GM19099 (cell line): ENCODE results near the gene MACC1.
A peak's percentile ranks its signal among the peaks of the same experiment; 100 is the strongest.

Experiments
- POLR2A ChIP-seq: IDR thresholded peaks from 3 replicates; pipeline ENCODE4 v1.6.1; 2011; ENCODE audit warnings: low read depth; ENCODE audit not compliant: insufficient read length; ENCODE audit errors: extremely low read depth

The MACC1 gene

GRCh38 chr7:20219446-20220292 is 2.5 kb upstream of the MACC1 start:
- TF ChIP-seq POLR2A = peak; percentile 79

GRCh38 chr7:20219062-20219445 is 1.9 kb upstream of the MACC1 start:
- no peak for TF ChIP-seq POLR2A

- no peak for TF ChIP-seq POLR2A
Measured at GRCh38 chr7:20218279-20218678, 1.1 kb upstream of the MACC1 start.

DNA sequence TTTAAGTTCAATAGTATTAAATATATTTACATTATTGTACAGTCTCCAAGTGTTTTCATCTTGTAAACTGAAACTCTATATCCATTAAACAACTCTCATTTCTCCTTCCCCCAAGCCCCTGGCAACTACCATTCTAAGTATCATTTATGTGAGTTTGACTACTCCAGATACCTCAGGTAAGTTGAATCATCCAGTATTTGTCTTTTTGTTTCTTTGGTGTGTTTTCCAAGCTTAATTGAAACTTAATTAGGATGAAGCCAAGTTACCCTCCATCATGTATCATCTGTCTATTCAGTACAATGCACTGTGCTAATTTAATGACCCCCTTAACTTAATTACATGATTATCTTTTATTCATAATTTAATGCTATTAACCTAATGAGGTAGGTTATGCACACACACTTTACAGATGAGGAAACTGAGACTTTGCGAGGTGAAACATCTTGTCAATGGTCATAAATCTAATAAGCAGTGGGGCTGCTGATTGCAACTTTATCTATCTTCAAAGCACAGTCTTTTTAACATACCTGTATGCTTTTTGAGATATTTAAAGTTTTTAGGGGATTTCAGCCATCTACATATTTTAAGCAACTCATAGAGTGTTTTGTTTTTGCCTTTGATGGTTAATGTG is 663 bp downstream of the MACC1 start:
- no peak for TF ChIP-seq POLR2A

DNA sequence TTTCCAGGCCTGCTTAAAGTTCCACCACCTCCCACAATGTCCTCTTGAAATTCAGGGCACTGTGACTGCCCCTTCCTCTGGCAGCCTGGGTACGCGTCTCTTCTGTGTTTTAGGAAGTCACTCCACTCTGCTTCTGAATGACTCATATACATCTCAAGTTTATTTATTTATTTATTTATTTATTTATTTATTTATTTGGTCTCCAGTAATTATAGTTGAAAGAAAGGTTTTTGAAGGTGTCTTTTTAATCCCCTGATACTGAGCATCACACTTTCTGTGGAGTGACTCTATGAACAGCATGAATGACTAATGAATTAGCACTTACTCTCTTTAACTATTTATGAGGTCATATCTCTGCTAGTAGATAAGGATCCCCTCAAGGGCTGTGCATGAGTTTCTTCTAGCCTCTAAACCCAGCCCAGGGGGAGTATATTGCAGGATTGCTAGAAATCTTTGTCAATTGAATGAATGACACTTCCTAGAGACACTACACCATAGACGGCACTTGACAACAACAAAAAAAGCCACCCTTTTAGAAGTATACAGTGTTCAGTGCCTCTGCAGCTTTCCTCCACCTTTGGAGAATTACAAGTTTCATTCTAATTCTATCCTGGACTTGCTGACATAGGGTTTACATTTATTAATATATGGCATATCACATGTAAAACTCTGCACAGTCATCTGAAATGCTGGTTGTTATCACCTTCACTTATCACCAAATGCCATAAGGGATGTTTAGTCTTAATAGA is 2.1 kb downstream of the MACC1 start:
- TF ChIP-seq POLR2A = peak; percentile 35

DNA sequence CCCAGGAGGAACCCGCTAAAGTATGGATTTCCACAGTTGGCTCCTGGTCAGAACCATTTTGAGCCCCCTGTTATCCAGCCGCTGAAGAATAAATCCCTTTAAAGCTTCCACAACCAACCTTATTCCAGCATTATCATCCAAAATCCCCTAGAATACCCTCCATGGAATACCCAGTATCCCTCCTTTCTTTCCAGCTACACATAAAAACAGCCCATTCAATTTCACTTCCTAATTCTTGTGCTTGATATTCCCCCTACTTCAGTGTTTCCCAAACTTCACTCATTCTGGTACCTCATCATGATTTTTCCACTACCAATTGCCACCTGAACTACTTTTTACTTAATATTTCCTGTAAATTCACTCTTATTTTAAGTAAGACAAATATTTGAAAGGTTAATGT is 3.1 kb downstream of the MACC1 start:
- TF ChIP-seq POLR2A = no peak

DNA sequence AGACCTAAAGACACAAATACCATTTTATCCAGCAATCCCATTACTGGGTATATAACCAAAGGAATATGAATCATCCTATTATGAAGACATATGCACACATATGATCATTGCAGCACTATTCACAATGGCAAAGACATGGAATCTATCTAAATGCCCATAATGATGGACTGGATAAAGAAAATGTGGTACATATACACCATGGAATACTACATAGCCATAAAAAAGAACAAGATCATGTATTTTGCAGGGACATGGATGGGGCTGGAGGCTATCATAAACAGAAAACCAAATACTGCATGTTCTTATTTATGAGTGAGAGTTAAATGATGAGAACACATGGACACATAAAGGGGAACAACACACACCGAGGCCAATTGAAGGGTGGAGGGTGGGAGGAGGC is 3.8 kb downstream of the MACC1 start:
- no peak for TF ChIP-seq POLR2A

- no peak for TF ChIP-seq POLR2A
Measured at GRCh38 chr7:20211376-20211775, 5.8 kb downstream of the MACC1 start.

DNA sequence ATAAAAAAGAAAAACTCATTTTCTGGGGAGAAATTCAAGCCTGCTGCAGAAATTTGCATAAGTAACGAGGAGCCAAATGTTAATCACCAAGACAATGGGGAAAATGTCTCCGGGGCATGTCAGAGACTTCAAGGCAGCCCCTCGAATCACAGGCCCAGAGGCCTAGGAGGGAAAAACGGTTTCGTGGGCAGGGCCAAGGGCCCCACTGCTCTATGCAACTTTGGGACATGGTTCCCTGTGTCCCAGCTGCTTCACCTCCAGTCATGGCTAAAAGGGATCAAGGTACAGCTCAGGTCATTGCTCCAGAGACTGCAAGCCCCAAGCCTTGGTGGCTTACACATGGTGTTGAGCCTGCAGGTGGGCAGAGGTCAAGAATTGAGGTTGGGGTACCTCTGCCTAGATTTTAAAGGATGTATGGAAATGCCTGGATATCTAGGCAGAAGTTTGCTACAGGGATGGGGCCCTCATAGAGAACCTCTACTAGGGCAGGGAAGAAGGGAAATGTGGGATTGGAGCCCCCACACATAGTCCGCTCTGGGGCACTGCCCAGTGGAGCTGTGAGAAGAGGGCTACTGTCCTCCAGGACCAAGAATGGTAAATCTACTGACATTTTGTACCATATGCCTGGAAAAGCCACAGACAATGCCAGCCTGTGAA is 8.4 kb downstream of the MACC1 start:
- no peak for TF ChIP-seq POLR2A

- TF ChIP-seq POLR2A = no peak
Measured at GRCh38 chr7:20206104-20206896, 10.9 kb downstream of the MACC1 start.

- TF ChIP-seq POLR2A = no peak
Measured at GRCh38 chr7:20203316-20203715, 13.9 kb downstream of the MACC1 start.

DNA sequence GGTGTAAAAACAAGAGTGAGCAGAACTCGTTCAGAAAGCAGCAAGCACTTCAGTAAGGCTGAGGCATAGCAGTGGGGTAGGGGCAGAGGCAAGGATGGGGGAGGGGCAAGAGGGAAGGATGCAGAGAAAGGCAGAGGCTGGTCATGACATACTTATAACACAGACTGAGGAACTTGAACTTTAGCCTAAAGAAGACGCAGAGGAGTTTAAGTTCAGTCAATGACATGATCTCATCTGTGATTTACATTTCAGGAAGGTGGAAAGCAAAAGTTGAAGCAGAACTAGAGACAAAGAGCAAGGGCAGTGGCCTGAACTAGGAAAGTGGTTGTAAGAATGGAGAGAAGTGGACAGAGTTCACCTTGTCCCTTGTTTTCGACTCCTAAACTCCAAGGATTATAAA is 15.8 kb downstream of the MACC1 start:
- no peak for TF ChIP-seq POLR2A

DNA sequence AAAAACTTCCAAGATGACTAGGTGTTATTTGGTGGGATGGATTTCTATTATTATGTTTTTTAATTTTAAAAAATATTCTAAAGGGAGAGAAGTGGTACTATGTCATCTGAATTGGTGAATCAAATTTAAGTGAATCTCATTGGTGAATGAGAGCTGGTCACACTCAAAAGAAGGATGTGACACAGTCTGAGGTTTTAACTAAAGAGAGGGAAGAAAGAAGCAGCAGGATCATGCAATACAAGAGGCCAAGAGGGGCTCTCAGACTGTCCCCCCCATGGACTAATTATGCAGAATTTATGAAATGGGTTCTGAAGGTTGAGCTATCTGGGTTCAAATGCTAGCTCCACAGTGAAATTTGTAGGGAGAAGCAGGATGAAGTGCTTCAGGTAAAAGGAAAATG is 16.2 kb downstream of the MACC1 start:
- TF ChIP-seq POLR2A = no peak

DNA sequence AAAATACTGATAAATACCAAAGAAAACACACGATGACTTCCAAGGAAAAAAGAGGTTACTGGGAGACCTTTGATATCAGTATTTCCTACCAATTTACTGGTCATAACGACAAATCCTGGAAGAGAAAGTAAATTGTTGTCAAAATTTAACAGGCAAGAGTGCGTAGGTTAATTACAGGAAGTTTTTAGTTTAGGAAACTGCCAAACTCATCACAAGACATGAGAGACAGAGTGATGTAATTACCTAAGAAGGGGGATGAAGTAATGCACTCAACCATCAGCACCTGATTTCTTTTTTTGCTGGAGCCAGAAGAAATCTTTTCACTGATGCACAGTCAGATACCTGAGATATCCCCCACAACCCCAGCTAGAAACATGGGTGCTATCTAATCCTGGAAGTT is 16.8 kb downstream of the MACC1 start:
- TF ChIP-seq POLR2A = no peak

GRCh38 chr7:20199015-20199737 is 18.0 kb downstream of the MACC1 start:
- no peak for TF ChIP-seq POLR2A

- TF ChIP-seq POLR2A = no peak
Measured at GRCh38 chr7:20198260-20198659, 18.9 kb downstream of the MACC1 start.
